Measurements from ENCODE around the gene TSC22D2. TPM values are rescaled to one million over a fixed set of nuclear protein-coding genes. Genes with fewer than 3 reads are reported as not detected.

Gene TSC22D2
- total RNA-seq, 3 donors from 2014 or later, result 21.8 to 35.5 (median 31.3) TPM

- Histone ChIP-seq H3K4me1 (ENCODE audit: low read depth) (peaks cover 9% of the 10 kb centered on the region), H3K9me3 (no peaks in the 10 kb centered on the region), H3K36me3 (ENCODE audit: low read depth) (no peaks in the 10 kb centered on the region), H3K4me3 (no peak overlapping the region)
- intact Hi-C loops (cut with DNase I, micrococcal nuclease), result no loop called here
- DNase-seq (no peak), ATAC-seq (no peak)
- TF ChIP-seq CTCF (IDR thresholded peaks at IDR 0.05), result no peak
Measured at GRCh38 chr3:150423761-150424160, 15.7 kb downstream of the TSC22D2 start.

- DNase-seq (no peak), ATAC-seq (no peak)
- TF ChIP-seq CTCF (IDR thresholded peaks at IDR 0.05), result no peak
- Histone ChIP-seq H3K4me3 (no peak overlapping the region), H3K4me1 (ENCODE audit: low read depth) (peaks cover 2% of the 10 kb centered on the region), H3K9me3 (no peaks in the 10 kb centered on the region), H3K36me3 (ENCODE audit: low read depth) (no peaks in the 10 kb centered on the region)
- intact Hi-C loops (cut with DNase I, micrococcal nuclease), result no loop called here
Measured at GRCh38 chr3:150426292-150426691, 18.2 kb downstream of the TSC22D2 start.

GRCh38 chr3:150428562-150428961 is 20.5 kb downstream of the TSC22D2 start:
- no peak for TF ChIP-seq CTCF (IDR thresholded peaks at IDR 0.05)
- intact Hi-C loops (cut with DNase I, micrococcal nuclease), result no loop called here
- H3K9me3 ChIP-seq, result no peaks in the 10 kb centered on the region
- no peaks in the 10 kb centered on the region for H3K4me1 ChIP-seq (ENCODE audit: low read depth)
- DNase-seq, result no peak
- ATAC-seq, result no peak
- no peaks in the 10 kb centered on the region for H3K36me3 ChIP-seq (ENCODE audit: low read depth)
- no peak overlapping the region for H3K4me3 ChIP-seq

GRCh38 chr3:150429767-150430671 is 21.9 kb downstream of the TSC22D2 start:
- DNase-seq (no peak), ATAC-seq (no peak)
- H3K4me3 ChIP-seq, result no peak overlapping the region
- intact Hi-C loops (cut with DNase I, micrococcal nuclease), result no loop called here
- no peaks in the 10 kb centered on the region for H3K36me3 ChIP-seq (ENCODE audit: low read depth)
- no peak for TF ChIP-seq CTCF (IDR thresholded peaks at IDR 0.05)
- H3K4me1 ChIP-seq (ENCODE audit: low read depth), result peaks cover 3% of the 10 kb centered on the region
- H3K9me3 ChIP-seq, result no peaks in the 10 kb centered on the region

GRCh38 chr3:150433347-150433746 is 25.2 kb downstream of the TSC22D2 start:
- H3K36me3 ChIP-seq (ENCODE audit: low read depth), result no peaks in the 10 kb centered on the region
- no peak for TF ChIP-seq CTCF (IDR thresholded peaks at IDR 0.05)
- H3K9me3 ChIP-seq, result no peaks in the 10 kb centered on the region
- ATAC-seq, result no peak
- H3K4me3 ChIP-seq, result no peak overlapping the region
- no peak for DNase-seq
- peaks cover 3% of the 10 kb centered on the region for H3K4me1 ChIP-seq (ENCODE audit: low read depth)
- intact Hi-C loops (cut with DNase I, micrococcal nuclease), result no loop called here
